HG02970 (cell line): ENCODE measurements around the gene TIMM22.
A peak's percentile ranks its signal among the peaks of the same experiment; 100 is the strongest.
"Not testable (repeated sequence)": the region's sequence is repeated elsewhere in the genome, so short reads cannot be mapped to it uniquely, and the experiment has no call there.

Experiments used
- ATAC-seq: cut with Tn5 transposase; IDR thresholded peaks from one replicate; pipeline ENCODE4 v1.9.1; 2021; ENCODE audit warnings: mild to moderate bottlenecking, moderate library complexity, moderate number of reproducible peaks; ENCODE audit not compliant: unreplicated experiment, low FRiP score

The TIMM22 gene

DNA sequence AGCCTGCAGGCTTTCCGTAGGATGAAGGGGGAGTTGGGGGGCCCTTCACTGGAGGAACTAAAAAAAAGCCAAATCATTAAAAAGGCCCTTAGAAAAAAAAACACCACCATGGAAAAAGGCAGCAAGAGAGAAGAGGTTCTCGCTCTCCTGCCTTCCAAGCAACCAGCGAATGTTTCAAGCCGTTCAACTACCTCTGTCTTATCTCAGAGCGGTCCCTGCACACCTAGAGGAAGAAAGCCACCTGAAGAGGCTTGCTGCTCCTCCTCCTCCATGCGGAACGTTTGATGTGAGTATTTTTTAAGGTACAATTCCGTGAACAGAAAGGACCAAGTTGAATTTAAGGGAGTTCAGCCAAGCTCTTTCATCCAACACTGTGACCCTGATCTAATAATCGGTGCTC lies 26.6 kb upstream of the TIMM22 start:
- ATAC-seq = no peak

DNA sequence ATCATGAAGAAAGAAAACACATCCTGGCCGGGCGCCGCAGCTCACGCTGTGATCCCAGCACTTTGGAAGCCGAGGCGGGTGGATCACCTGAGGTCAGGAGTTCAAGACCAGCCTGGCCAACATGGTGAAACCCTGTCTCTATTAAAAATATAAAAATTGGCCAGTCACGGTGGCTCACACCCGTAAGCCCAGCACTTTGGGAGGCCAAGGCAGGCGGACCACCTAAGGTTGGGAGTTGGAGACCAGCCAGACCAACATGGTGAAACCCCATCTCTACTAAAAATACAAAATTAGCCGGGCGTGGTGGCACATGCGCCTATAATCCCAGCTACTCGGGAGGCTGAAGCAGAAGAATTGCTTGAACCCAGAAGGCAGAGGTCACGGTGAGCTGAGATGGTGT lies 25.1 kb upstream of the TIMM22 start:
- not testable (repeated sequence) for ATAC-seq

DNA sequence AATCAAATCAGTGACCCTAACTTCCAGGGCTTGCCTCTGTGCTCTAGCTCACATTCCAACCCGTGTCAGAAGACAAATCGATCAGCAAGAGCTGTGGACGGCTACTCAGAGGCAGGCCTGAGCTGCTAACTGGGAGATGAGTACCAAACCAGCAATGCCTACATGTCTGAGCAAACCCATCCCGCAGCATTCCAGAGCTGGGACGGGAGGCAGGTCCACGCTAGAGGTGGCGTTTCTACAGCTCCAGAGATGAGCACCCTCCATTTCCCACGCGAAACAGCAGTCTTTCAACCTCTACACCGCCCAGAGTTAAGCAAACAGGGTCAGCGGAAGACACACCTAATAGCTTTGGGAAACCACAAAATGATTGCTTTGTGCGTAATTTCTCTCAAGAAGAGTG lies 23.9 kb upstream of the TIMM22 start:
- ATAC-seq = no peak

DNA sequence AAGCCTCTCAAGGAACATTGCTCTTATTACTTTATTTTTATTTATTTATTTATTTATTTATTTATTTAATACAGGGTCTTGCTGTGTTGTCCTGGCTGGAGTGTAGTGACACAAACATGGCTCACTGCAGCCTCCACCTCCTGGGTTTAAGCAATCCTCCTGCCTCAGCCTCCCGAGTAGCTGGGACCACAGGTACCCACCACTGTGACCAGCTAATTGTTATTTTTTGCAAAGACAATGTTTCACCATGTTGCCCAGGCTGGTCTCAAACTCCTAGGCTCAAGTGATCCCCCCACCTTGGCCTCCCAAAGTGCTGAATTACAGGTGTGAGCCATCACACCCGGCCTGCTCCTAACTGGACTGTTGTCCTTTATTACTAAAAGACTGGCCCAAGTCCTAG lies 22.2 kb upstream of the TIMM22 start:
- not testable (repeated sequence) for ATAC-seq

DNA sequence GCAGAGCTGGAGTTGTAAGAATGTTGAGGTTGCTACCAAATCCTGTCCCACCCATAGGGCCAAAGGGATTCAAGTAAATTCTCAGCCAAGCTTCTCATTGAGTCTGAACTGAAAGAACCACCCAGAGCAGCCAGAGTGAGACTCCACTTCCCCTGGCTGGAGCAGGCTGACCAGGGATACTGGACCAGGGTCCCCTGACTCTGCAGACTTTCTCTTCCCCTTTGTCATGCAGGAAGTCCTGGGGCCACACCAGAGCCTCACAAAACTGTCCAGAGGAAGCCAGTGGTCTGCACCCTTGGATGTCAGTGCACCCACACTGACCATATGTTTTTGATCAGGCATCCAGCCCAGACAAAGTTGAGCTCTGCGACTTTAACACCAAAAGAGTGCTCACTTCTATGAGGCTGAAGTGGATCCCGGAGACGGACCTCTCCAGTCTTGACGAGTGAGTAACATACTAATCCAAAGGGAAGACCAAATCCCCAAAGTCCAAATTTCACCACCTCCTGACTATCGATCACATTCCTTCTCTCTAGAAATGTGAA lies 21.5 kb upstream of the TIMM22 start:
- ATAC-seq = no peak

DNA sequence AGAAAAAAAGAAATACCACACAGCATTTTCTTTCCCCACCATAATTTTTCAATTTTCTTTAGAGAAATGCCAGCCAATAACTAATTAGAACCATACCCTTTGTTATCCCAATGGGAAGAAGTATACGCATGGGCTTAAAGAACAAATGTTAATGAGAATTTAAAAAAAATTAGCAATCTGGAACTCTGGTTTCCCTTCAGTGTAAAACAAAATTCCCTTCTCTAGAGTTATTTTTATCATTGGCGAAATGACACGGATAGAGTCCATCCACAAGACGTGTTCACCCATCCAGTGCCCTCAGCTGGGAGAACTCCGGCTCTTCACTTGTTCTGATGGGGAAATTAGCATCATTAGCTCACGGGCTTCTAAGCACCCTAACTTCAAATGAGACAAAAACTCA lies 20.6 kb upstream of the TIMM22 start:
- ATAC-seq = no peak

DNA sequence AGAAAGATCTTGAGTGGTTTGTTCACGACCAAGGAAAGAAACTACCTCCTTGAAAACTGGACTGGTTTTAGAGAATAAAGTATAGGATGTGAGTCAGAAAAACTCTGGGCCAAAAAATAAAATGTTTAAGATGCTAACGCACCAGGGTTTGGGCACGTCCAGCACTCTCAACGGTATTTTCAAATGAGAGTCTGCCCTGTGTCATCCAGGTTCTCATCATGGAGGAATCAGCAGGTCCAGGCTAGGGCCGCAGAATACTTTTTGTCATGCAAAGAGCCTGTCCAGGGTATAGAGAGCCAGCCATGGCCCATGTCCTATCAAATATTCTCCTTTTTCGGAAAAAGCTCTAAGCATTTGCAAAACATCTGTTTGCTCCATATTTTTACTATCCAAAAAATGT lies 19.8 kb upstream of the TIMM22 start:
- no peak for ATAC-seq

DNA sequence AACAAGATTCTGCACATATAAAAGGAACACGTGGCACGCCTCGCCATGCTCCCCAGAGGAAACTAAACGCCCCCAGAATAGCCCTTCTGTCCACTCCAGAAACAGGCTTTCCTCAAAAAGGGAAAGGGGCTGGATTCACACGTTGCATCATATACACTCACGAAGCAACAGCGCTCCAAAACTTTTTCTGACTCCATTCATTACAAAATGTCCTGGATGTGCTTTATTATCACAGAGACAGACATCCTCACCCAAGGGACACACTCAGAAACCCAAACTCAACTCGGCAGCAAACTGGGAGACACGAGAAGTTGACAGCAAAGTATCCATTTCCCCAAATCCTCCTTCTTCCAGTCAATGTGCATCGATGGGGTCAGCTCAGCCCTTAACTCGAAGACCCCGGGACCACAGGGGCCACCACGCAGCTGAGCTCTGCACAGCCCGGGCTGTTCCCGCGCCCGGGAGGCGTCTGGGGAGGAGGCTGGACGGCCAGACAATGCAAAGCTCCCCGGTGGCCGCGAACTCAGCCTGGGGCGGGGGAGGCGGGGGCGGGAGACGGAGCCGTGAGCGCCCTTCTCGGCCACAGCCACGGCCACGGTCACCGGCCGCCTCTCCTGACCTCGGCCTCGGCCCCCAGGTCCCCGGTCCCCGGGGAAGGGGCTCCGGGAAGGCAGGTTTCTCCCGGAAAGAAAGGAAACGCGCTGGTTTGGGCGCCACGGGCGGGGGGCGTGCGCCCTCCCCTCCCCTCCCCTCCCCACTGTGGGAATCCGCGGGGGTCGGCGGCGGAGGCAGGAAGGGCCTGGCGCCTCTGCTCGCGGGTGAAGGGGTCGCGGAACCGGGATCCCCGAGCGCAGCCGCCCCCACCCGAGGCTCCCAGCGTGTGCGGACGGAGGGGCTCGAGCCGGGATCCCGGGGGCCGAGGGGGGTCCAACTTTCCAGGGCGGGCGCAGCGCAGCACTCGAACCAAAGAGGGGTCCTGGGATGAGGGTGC lies 18.5 kb upstream of the TIMM22 start:
- no peak for ATAC-seq

DNA sequence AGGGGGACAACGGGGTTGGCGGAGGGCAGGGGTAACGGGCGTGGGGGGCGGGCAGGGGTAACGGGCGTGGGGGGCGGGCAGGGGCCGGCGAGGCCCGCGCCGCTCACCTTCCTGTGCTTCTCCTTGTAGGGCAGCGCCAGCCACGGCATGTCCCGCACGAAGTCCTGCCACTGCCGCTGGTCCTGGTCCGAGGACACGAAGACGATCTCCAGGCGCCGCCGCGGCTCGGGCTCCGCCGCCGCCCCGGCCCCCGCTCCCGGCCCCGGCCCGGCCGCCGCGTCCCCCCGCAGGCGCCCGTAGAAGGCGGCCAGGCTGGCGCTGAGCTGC lies 17.8 kb upstream of the TIMM22 start:
- no peak for ATAC-seq

DNA sequence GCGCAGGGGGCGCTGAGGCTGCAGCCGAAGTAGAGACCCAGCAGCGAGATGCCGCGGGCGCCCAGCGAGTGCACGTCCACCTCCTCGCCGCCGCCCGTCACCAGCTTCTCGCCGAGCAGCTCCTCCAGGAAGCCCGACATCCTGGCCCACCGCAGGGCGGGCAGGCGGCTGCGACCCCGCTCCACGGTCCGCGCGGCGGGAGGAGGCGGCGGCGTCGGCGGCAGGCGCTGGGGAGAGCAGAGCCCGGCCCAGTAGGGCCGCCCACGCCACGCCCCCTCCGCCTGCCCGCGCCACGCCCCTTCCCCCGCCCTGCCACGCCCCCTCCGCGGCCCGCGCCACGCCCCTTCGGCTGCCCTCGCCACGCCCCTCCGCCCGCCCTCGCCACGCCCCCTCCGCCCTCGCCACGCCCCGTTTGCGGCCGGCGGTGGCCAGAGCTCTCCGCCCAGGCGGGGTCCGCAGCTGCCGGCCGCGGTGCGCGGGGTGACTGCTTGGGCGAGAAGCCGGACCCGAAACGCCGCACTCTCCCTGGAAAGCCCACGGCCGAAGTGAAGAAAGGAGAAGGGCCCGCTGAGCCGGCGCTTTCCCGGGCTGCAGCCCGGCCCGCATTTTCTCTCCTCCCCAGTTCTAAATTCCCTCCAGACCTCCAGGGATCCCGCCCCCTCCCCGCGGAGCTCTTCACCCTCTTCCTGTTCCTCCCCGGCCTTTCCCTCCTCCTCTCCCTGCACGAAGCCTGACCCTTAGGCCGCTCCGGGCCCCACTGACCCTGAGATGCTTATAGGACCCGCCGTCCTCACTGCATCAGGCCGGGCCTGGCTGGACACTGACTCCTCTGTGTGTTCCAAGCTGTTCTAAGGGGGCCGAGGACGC lies 17.2 kb upstream of the TIMM22 start, which contains the start of gene NXN:
Gene NXN (minus strand): TSS at position 238 of the 867 bp plus-strand sequence.
- ATAC-seq = peak; percentile 70

DNA sequence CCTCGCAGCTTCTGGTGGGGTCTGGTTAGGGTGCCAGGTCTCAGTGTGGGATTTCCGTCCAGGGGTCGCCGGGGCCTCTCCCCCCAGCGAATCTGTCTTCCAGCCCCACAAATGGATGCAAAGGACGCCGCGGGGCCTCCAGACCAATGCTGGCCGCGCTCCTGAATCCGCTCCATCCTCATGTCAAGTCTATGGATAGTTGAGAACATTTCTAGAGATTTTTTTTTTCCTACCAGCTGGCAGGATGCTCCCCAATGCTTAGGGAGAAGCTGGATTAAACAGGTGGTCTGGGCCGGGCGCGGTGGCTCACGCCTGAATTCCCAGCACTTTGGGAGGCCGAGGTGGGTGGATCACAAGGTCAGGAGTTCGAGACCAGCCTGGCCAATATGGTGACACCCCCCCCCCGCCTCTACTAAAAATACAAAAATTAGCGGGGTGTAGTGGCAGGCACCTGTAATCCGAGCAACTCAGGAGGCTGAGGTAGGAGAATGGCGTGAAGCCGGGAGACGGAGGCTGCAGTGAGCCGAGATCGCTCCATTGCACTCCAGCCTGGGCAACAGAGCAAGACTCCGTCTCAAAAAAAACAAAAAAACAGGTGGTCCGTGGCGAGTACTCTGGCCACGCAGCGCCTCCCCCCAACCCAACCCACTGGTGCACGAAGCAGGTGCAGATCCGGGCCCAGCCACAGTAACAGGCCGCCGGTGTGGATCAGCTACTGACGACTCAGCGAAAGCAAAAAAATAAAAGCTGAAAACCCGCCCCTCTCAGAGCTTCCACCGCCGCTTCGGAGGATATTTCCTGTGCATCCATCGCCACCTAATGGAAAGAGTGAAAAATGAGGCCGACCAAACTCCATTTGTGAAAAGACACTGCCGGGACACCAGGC lies 16.3 kb upstream of the TIMM22 start:
- no peak for ATAC-seq

DNA sequence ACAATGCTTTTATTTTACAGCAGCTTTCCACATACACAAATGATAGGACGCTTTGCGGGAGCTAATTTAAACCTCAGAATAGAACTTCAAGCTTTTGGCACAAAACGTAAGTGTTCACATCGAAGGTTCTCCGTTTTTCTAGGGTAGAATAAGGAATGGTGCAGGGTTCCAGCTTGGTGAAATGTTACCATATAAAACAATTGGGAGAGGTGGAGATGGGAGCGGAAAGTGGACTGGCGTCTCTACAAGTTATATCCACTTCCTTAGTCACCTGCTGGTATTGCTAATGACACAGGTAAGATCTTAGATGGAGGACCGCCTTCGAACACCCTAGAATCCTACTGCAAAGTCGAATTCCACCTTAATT lies 15.7 kb upstream of the TIMM22 start:
- ATAC-seq = no peak

DNA sequence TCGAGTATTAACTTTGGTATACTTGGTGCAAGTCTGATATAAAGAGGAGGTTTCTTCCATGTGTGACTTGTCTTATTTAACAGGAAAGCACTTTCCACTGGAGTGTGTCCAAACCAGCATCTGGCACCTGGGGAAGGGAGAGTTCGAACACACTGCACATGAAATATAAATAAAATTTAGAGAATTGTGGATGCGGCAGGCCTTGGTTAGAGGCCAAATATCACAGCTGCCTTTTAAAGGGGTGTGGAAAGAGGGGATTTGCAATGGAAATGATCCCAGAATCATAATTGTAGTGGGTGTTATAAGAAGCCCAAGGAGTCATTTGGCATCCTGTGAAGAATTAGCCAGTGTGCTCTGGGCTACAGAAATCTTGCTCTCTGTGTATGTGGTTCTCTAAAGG lies 13.0 kb upstream of the TIMM22 start:
- ATAC-seq = no peak

DNA sequence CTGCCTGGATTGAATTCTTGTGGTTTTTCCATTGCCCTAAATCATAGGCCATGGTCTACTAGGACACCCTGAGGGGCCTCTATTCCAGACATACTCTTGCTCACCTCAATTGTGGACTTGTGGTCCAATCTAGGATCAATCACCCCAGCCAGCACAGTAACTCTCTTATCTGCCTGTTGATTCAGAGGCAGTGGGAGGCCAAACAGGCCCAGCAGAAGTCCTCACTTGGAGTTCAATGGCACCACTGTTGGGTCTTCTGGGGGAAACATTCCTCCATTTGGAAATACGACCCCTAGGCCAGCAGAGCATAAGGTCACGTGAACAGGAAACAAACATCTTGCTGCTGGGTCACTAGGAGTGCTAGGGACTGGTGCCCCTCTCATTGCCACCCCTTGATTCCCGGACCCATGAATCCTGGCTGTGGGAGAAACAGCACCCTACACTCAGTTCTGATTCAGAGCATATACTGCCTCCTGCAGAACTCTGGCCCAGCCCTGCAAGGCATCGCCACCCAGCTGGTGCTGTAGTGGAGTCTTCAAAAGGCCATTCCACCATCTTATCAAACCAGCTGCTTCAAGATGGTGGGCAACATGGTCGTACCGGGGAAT lies 10.5 kb upstream of the TIMM22 start:
- no peak for ATAC-seq

DNA sequence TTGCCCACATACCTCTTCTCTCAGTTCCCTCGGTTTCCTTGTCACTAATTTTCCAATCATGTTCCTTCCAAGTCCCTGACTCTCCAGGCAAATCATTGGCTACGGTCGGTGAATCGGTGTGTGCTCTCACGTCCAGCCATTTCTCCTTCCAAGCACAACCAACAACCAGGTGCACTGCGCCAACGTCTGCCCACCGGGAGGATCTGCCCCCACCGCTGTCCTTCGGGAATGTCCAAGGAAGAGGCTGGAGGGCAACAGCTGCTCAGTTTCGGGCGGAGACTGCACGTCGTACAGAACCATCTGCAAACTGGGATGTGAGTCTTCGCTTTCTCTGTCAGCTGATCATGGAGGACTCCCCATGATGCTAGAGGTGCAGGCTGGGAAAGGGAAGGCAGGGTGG lies 9.0 kb upstream of the TIMM22 start:
- no peak for ATAC-seq

DNA sequence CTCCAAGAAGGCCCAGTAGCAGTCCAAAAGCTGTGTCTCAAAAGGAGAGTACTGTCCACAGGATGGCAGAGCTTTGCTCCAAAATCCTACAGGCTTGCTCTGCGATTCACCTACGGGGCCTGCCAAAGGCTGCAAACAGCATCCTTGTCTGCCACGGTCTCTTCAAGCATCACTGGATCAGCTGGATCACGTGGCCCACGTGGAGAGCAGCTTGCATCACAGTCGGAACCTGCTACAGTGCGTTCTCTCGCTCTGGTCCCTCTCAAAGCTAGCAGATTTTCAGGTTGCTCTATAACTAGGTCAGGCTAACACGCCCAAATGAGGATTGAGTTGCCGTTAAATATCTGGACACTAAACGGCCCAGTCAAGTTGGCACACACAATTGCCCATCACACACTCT lies 8.4 kb upstream of the TIMM22 start:
- ATAC-seq = no peak

DNA sequence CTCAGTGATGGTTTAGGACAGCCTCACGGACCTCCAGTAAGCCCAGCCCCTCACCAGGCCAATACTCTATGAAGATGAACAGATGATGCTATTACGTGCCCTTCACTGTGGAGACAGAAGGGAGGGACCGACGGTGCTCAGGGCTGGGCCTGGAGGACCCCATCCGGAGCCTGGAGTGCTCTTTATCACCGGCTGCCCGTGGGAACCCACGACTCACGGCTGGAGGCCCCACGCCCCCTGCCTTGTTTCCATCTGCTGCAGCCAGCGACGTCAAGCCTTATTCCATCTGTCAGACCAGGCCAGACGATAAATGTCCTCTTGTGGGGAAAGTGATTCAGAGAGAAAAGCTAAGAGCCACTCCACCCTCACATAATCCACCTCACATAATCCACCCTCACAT lies 4.0 kb upstream of the TIMM22 start:
- no peak for ATAC-seq

DNA sequence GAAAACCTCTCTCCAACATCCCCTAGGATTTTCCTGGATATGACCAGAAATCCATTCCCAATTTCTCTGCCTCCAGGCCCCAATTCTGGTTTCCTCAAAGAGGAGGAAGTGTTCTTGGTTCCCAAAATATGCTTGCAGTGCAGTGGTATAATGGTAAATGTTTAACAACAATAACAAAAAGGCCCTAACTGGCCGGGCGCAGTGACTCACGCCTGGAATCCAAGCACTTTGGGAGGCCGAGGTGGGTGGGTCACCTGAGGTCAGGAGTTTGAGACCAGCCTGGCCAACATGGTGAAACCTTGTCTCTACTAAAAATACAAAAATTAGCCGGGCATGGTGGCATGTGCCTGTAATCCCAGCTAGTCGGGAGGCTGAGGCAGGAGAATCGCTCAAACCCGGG lies 1.6 kb upstream of the TIMM22 start:
- not testable (repeated sequence) for ATAC-seq

DNA sequence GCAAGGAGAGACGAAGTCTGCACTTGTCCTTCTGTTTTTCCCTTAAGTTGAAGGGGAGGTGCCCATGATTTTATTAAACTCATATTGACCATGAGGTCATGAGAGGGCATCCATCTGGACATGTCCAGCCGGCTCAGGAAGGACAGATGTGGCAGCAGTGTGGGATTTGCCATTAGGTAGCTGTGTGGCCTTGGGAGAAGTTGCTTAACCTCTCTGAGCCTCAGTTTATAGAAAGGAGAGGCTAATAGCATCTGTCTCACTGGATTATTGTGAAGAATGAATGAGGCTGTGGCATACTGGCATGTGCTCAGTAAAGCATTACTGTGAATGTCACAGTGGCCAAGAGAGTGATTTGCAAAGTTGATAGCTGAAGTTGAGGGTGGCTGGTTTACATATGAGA lies 1.2 kb downstream of the TIMM22 start:
- ATAC-seq = no peak
